ENCODE measurements around the gene IRF8.
"Not testable (repeated sequence)": the region's sequence is repeated elsewhere in the genome, so short reads cannot be mapped to it uniquely, and the experiment has no call there.

IRF8 gene

DNA sequence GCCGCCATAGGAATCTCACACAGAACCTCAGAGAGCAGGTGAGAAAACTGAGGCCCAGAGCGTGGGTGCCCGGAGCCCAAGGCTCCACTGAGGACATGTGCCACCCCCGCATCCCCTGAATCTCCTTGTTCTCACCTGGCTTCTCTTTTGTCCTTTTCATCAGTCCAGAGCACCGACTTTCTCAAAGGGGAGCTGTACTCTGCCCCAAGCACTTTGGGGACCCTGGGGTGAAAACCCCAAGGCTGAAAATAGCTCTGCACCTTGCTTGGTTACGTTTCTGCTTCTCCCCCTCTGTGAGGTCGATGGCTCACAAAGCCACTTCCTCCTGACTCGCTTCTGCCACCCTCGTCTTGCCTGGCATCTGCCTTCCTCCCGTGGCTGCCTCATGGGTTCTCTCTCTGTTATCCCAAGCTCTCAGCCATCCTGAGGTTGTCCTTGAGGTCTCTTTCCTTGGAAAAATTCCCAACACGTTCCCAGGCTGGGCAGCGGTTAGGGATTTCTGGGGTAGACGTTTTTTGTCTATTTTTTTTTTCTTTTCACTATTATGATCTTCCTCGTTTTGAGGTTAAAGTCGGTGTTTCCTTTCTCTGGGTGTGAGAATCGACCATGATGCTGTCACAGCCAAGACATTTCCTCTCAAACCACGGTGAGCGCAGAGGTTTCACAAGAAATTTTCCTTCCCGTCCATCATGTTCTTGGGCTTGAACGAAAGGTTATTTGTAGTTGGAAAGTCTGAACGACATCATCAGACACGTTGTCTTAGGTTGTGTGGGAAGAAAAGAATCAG is 37.2 kb downstream of the IRF8 start:
- DNase-seq (ENCODE audit: low spot score) = no peak

- no peak for DNase-seq (ENCODE audit: low spot score)
Measured at GRCh38 chr16:85936816-85937215, 37.9 kb downstream of the IRF8 start.

DNA sequence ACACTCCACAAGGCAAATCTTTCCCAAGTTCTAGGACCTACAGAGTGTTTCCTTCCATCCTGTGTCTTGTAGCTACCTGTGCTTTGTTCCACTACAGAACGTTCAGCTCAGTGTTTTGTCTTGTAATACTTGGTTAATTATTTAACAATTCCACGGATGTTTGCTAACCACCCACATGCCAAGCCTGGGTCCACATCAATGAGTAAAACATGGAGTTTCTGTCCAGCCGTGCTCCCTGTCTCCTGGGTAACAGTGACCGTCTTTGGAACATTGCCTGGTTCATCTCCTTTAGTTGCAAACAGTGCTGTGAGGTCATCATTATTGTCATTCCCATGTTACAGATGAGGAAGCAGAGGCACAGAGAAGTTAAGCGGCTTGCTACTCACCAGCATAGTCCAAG is 41.3 kb downstream of the IRF8 start:
- DNase-seq (ENCODE audit: low spot score) = no peak

DNA sequence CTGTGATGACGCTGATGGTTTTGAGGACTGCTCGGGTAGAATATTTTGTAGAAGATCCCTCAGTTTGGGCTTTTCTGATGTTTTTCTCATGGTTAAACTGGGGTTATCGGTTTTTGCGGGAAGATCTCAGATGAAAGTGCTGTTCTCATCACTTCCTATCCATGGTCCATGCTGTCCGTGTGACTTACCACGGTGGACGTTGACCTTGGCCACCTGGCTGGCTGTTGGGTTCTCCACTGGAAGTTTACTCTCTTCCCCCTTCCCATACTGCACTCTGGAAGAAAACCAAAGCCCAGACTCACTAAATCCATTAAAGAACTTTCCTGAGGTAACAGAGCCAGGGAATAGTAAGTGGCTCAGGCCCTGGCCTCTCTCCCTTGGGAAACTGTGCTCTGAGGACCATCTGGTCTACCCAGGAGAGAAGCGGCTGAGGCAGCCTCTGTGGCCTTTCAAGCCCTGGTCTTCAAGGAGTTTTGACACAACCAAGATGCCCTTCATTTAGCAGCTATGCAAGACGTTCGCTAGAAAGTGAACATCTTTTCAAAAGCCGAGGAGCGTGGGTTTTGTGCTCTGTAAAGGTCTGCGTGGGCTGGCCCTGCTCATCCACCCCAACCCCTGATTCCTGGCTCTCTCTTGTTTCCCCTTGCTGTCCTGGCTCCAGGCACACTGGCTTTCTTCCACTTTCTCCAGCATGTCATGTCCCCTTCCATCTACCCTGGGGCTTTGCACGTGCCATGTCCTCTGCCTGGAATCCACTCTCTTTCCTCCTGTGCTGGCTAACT is 43.1 kb downstream of the IRF8 start:
- no peak for DNase-seq (ENCODE audit: low spot score)

- not testable (repeated sequence) for DNase-seq (ENCODE audit: low spot score)
Measured at GRCh38 chr16:85942659-85943058, 43.7 kb downstream of the IRF8 start.

GRCh38 chr16:85943711-85944110 is 44.7 kb downstream of the IRF8 start:
- no peak for DNase-seq (ENCODE audit: low spot score)

GRCh38 chr16:85944572-85945423 is 45.8 kb downstream of the IRF8 start:
- no peak for DNase-seq (ENCODE audit: low spot score)

DNA sequence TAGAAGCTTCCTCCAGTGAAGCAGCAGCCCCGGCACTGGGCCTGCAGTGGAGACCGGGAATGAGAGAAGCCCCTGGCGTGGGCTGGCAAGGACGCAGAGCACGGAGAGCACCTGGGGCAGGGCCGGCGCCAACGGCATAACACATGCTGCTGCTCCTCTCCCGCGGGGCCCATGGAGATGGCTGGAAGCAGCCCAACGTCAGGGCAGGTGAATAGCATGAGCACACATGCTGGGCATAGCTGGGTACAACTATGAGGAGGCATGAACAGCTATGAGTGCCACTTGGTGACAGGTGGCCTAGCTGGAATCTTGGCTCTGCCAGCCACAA is 46.4 kb downstream of the IRF8 start:
- DNase-seq (ENCODE audit: low spot score) = no peak

DNA sequence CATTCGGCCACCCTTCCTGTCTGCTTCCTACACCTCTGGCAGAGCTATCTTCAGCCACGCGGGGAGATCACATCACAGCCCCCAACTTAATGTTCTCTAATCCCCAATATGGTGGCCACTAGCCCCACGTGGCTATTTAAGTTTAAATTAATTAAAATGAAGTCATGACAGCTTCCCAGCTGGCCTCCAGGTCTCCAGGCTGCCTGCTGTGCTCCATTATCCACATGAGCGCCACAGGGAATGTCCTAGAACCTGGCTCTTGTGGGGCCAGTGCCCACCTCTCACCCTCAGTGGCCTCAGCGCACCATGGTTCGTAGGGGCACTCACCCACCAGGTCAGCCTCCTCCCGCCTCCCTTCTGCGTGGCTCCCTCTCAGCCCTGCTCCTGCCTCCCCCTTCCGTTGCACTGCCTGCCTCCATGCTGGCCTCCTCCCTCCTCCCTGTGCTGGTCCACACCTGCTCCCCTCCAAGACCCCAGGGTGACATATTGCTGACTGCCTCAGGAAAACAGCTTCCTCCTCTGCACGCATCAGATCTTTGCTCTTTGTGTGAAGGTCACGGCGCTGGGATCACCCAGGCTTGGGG is 47.7 kb downstream of the IRF8 start:
- no peak for DNase-seq (ENCODE audit: low spot score)

DNA sequence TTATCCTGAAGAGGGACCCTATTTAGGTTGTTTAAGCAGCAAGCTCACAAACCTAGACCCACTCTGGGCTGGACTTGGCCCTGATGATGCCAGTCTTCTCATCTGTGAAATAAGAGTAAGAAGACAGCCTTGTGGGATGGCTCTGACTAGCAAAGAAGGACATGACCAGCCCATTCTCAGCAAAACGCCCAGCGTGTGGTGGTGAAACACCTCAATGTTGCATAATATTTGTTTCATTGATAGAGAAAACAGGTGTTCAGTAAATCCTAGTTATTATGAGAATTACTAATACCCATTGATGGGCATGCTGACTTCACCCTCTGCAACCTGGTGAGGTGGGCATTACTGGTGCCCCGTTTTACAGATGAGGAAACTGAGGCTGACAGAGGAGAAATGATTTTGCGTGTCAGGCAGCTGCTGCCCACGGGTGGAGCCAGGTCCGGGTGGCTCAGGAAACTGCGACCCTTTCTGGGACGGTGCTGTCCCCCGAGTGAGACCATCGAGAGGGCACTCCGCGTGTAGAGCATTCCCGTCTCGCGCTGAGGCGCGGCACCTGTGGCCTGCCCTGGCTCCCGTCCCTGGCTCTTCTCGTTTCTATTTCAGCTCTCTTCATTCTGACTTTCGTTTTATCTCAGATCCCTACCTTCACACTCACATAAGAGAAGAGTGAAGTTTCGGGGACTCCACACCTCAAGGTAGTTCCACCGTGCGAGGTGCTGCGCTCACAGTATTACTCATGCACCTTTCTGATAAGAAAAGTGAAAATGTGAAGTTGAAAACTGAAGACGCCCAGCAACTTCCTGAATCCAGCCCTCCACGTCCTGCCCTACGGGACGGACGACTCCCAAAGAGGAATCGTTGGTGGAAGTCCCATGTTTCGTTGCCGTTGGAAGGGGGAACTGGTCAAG is 48.5 kb downstream of the IRF8 start:
- DNase-seq (ENCODE audit: low spot score) = no peak

GRCh38 chr16:85948138-85948509 is 49.2 kb downstream of the IRF8 start:
- DNase-seq (ENCODE audit: low spot score) = no peak

GRCh38 chr16:85948616-85949265 is 49.8 kb downstream of the IRF8 start:
- no peak for DNase-seq (ENCODE audit: low spot score)

- DNase-seq (ENCODE audit: low spot score) = no peak
Measured at GRCh38 chr16:85950136-85950918, 51.4 kb downstream of the IRF8 start.

DNA sequence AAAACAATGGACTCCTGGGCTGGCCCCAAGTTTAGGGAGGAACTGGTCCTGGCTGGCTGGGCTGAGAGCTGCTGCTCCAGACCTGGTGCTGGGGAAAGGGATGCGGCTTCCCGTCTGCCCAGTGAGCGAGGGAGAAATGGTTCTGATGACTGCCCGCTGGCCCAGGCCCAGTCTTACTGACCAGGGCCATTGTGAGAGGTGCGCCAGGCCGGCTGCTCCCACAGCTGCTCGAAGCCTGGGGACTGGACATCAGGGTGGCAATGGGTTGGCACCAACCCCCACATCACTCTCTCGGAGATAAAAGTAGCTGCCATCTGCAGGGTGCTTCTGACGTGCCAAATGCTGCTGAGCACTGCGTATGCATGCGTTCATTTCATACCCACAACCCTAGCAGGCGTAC is 53.2 kb downstream of the IRF8 start:
- no peak for DNase-seq (ENCODE audit: low spot score)

GRCh38 chr16:85952811-85953210 is 53.8 kb downstream of the IRF8 start:
- DNase-seq (ENCODE audit: low spot score) = no peak

GRCh38 chr16:85954927-85955519 is 56.1 kb downstream of the IRF8 start:
- DNase-seq (ENCODE audit: low spot score) = no peak

DNA sequence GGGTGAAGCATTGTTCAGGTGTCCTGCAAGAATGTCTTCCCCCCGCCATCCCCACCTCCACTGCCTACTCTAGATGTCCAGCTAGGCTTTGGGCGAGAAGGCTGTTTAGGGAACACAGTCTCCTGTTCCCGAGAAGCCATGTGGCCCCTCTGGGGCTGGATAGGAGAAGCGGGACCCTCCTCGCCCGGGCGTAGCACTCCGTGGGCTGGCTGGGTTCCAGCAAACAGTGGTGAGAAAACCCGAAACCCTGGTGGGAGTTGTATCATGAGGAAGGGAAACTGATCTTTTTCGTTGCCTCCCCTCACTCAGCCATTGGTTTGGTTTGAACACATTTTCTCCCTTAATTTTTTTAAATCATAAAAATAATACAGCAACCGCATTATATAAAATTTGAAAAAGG is 56.6 kb downstream of the IRF8 start:
- DNase-seq (ENCODE audit: low spot score) = no peak

DNA sequence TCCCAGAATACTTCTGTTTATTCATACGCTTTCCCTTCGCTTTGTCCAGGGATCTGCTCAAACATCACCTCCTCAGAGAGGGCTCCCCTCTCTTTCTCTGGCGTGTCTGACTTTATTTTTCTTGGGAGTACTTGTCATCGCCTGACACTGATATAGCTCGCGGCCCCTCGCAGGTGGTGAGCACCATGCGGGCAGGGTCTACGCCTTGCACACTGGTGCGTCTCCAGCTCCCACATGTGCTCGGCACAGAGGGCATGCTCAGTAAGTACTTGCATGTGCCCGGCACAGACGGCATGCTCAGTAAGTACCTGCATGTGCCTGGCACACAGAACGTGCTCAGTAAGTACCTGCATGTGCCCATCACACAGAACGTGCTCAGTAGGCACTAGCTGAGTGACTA is 57.5 kb downstream of the IRF8 start:
- no peak for DNase-seq (ENCODE audit: low spot score)

DNA sequence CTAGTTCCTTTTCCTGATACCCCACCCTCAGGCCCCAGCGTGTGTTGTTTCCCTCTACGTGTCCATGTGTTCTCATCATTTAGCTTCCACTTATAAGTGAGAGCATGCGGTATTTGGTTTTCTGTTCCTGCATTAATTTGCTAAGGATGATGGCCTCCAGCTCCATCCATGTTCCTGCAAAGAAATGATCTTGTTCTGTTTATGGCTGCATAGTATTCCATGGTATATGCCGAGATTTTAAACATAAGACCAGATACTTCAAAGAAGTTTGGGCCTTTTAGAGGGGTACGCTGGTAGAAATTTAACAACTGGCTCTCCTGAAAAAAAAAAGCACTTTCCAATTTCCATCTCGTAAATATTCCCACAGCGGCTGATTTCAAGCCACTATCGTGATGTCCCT is 59.8 kb downstream of the IRF8 start:
- no peak for DNase-seq (ENCODE audit: low spot score)

GRCh38 chr16:85959686-85960085 is 60.7 kb downstream of the IRF8 start:
- DNase-seq (ENCODE audit: low spot score) = no peak
